NCI-H2171 treated with DMSO at 0.1 percent for 48 hours (cell line): Measurements from ENCODE around the gene MAP3K14.

Source experiments
- DNase-seq: peaks from one replicate; lab custom pipeline; 2025; lab: John Stamatoyannopoulos, UW

MAP3K14 gene

DNA sequence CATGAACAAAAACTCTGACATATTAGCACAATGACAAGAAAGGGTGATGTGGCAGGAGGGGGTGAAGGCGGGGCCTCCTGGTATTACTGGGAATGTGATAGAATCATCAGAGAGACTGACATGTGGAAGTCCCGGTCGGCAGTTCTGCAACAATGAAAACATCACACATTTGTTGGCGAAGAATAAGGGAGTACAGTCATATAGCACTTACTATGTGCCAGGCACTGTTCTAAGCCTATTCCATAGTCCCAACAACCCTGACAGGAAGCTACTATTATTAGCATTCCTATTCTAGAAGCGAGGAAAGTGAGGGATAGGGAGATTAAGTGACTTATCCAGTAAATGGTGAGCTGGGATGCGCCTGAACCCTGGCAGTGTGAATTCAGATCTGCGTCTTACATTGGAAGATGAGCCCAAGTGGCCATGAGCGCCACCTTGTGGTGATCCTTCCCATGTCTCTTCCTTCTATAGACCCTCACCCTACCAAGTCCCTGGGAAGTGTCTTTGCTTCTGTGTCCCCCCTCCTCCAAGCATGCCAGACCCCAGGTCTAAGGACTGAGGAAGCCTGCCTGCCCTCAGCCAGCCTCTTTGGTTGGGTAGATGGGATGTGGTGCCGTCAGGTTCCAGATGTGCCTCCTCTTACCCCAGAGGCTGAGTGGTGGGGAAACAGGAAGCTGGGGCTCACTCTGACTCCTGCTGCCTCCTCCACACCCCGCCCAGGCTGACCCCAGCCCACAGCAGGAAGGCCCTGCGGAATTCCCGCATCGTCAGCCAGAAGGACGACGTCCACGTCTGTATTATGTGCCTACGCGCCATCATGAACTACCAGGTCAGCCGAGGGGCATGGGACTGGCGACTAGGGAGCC, 81.2 kb downstream of the MAP3K14 start:
- DNase-seq, result peak; percentile 43

DNA sequence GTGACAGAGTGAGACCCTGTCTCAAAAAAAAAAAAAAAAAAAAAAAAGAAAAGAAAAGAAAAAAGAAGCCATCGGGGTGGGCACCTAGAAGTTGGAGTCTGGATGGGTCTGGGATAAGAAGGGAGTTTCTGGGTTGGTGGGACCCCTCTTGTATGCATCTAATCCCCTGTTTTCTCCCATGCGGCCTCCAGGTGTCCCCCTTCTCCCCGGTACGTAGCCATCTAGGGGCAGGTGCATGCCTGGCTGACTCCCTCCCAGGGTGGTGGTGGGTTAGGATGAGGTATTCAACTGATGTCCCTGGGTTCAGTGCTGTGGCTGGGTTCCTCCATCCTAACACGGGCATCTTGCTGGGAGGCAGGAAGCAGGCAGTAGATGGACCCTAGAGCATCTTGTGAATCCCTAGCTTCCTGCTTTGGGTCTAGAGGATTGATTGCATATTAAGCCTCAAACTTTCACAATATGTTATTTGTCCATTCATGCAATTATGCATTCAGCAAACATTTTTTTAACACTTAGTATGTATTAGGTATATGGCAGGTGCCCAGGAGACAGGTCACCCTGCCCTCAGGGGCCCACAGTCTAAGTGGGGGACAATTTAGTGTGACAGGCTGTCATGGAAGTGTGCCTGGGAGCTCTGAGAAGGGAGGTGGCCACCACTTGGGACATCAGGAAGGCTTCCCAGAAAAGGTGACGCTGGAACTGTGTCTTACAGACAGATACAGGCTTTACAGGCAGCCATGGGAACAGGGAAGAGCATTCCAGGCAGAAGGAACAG, 82.0 kb downstream of the MAP3K14 start:
- peak; percentile 58 for DNase-seq

DNA sequence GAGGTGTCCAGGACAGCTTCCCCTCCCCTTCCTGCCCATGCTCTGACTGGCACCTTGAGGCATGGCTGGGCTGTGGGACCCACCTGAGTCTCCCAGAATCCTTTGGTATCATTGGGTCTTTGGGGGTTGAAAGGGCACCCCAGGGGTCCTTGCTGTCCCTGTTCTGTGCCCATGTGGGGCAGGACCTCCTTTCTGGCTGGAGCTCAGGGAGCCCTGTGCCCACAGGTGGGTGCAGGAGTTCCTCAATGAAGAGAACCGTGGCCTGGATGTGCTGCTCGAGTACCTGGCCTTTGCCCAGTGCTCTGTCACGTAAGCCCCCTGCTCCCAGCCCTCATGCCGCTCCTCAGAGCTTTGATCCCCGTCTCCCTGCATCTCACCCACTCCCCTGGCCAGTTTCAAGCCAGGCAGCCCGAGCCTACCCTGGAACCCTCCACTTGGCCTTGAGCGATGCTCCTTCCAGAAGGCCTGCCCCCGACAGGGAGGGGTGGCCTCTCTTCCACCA, 83.3 kb downstream of the MAP3K14 start:
- no peak for DNase-seq

- DNase-seq, result no peak
Observed at GRCh38 chr17:45232514-45233422, 84.1 kb downstream of the MAP3K14 start.

DNA sequence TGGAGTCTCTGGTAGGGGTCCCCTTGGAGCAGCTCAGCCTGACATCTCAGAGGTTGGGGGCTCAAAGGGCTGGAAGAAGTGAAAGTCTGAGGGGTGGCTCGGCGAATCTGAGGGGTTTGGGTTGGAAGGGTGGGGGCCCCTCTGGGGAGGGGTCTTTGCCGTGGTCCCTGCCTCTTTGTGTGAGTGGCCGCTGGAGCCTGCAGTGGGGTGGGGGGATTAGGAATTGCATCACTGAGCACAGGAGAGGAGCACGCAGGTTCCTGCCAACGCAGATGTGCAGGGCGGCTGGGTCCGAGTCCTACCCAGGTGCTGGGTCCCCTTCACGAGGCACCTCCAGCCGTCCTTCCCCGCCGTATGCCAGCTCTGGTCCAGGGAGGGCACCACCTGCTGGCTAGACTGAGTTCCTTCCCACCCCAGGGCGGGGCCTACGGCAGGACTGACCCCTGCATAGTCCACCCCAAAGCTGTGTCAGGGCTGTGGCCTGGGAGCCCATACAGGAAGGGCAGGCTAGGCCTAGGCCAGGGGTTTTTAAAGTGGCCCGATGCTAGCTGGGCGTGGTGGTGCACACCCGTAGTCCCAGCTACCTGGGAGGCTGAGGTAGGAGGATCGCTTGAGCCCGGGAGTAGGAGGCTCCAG, 85.2 kb downstream of the MAP3K14 start:
- DNase-seq, result peak; percentile 48

DNA sequence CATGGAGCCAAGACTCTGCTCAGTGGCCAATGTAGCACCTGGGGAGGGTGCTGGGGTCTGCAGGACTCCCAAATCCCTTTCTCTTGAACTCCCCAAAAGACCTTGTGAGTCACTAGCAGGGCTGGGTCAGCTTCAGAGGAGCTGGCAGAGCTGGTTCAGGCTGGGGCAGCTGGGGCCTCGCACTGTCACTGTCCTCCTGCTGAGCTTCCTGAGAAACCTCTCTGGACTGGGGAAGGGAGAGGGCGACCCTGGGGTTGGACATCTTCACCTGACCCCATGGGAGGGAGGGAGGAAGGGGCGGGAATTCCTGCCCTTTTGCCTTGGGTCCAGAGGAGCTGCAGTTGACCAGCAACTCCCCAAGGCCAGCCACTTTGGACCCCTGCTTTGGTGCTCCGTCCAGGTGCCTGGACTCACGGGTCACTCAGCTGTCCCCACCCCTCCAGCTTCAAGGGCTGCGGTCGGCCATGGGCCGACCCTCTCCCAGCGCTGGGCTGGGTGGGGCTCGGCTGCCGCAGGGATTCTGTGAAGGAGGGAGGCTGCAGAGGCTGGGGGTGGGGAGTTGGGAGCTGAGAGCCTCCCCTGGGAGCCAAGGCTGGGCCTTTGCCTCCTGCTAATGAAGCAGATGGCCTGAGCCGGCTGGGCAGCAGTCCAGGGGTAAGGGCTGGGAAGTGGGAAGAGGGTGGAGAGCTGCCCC, 85.9 kb downstream of the MAP3K14 start:
- DNase-seq, result peak; percentile 55

GRCh38 chr17:45230410-45230786, 86.4 kb downstream of the MAP3K14 start:
- DNase-seq, result no peak

- DNase-seq, result no peak
Observed at GRCh38 chr17:45229681-45230409, 87.0 kb downstream of the MAP3K14 start.

GRCh38 chr17:45228763-45229539, 87.9 kb downstream of the MAP3K14 start:
- DNase-seq, result no peak

GRCh38 chr17:45227926-45228762, 88.7 kb downstream of the MAP3K14 start:
- DNase-seq, result peak; percentile 75

DNA sequence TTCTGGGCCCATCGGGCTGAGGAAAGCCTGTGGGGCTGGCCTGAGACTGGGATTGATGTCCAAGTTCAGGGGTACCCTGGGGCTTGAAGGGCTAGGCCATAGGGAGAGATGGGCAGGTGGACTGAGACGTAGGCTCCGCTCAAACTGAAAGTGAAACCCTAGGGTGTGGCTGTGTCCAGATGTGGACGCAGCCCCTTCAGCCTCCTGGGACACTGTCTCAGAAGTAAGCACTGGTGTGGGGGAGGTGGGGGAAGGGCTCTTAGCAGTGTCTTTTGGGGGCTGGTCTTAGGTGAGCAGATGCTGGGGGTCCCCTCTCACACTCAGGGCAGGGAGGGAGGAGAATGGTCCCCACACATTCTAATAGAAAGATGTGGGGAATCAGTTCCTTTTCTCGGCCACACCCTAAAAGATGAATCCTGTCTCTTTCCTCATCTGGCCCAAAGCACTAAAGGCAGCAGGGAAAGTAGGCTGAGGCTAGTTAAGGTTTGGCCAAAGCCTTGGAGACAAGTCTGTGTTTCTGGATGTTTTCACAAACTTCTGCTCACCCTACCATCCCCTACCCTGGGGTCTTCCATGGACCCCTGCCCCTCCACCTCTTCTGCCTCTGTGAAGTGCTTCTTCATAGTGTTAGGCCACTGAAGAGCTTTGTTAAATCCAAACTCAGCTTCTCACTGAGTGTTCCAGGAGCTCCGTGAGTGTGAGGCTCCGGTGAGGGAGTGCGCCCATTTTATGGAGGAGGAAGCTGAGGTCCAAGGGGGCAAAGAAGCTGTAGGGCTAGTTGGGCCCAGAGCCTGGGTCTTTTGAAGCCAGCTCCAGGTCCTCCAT, 89.5 kb downstream of the MAP3K14 start:
- DNase-seq, result no peak

- no peak for DNase-seq
Observed at GRCh38 chr17:45226576-45226975, 90.2 kb downstream of the MAP3K14 start.

DNA sequence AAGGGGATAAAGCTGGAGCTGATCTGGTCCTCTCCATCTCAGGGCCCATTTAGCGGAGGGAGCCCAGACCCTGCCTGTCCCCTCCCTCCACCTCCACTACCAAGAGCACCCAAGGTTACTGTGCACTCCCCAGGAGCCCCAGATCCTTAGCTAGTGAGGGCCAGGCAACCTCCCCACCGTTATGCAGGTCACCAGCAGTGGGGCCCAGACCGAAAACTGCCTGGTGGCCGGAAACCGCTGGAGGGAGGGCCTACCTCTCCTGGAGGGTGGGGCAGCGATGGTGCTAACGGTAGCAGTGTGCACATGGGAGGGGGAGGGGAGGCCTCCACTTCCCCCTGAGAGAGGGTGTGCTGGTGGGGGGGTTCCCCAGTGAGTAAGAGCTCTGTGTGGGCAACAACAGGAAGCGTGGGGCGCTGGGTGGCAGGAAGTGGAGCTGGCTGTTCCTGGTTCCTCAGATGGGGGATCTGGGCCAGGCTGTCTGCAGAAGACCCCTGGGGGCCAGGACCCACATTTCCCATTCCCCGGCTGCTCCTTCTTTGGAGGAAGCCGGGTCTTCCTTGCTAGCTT, 90.8 kb downstream of the MAP3K14 start:
- no peak for DNase-seq

- DNase-seq, result peak; percentile 28
Observed at GRCh38 chr17:45225051-45225700, 91.6 kb downstream of the MAP3K14 start.

DNA sequence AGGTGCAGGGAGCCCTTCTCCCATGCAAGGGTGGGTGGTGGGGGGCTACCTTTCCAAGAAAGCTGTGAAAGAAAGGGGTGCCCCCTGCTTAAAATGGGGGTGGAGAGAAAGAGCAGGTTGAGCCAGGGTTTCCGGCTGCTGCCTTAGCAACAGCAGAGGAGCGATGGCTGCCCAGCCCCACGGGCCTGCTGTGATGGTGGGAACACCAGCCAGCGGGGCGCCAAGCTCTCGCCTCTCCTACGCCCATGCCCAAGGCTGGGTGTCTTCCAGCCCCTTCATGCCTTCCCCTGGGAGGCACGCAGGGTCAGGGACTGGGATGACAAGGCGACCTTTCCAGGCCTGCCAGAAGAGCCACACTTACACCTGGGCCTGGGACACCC, 92.2 kb downstream of the MAP3K14 start:
- no peak for DNase-seq
